Measurements from ENCODE around the gene SEC23A.
"Not testable (repeated sequence)": the region's sequence is repeated elsewhere in the genome, so short reads cannot be mapped to it uniquely, and the experiment has no call there.

SEC23A gene

DNA sequence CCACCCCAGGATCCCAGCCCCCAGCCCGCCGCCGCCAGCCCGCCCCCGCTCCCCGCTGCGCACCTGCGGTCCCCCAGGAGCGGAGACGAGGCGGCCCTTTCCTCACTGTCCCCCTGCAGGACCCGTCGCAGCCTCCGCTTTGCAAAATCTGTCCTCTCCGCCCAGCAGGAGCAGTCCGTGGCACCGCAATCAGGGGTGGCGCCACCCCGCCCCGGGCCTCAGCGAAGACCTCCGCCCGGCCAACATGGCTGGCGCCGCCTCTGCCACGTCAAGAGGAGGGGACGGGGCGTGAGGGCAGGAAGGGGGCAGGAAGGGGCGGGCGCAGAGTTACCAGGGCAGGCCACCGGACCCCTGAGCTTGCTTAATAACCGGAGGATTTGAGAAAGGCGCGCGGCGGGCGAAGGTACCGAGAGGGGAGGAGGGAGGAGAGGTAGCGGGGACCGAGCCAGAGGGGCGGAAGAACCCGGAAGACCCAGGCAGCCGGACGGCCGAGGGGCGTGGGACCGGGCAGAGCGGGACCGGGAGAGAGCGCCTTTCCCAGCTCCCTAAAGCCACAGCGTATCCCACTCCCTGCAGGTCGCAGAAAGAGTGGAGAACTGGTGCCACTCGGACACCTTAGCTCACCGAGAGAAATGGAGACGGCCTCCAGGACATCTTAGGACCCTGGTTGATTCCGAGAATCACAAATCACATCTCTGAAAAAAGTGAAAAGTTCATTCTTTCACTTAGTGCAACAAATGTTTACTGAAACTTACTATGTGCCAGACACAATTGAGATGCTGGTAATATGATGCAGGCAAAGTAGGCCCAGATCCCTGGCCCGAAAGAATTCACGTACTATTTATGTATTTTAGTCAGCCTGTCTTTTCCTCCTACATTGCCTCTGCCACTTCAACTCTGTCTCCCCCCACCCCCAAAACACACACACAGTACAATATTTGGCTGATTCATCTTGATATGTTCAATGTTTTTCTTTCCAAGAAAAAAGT, at the start of gene SEC23A:
Gene SEC23A, minus strand, starts transcription at position 267 of the 989 bp plus-strand sequence. CDS start 7,117 bp downstream, outside the sequence.
- Mint-ChIP-seq H3K27ac (peak within 1 kb of the TSS; percentile 97), H3K36me3 (peaks cover 3% of the 10 kb centered on the region), H3K9me3 (no peaks in the 10 kb centered on the region), H3K4me1 (peaks cover 47% of the 10 kb centered on the region), H3K27me3 (no peaks in the 10 kb centered on the region), H3K4me3 (peak within 1 kb of the TSS; percentile 93)

DNA sequence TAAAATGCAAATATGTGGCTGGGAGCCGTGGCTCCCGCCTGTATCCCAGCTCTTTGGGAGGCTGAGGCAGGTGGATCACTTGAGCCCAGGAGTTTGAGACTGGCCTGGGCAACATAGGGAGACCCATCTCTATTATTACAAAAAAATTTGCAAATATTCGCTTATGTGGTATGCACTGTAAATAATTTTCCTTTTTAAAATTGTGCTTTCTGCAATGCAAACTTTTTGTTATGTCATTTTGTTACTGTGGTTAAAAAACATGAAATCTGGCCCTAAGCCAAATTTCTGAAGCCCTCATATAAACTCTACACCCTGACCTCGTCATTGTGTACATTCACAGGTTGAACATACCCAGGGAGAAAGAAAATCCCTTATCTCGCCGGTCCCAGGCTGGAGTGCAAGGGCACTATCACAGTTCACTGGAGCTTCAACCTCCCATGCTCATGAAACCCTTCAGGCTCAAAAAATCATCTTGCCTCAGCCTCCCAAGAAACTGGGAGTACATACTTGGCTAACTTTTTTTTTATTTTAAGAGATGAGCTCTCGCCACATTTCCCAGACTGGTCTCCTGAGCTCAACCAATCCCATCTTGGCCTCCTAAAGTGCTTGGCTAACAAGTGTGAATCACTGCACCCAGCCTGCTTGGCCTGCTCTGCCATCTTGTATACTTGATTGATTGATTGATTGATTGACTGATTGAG, 42.4 kb upstream of the SEC23A start:
- H3K9me3 Mint-ChIP-seq = no peaks in the 10 kb centered on the region

DNA sequence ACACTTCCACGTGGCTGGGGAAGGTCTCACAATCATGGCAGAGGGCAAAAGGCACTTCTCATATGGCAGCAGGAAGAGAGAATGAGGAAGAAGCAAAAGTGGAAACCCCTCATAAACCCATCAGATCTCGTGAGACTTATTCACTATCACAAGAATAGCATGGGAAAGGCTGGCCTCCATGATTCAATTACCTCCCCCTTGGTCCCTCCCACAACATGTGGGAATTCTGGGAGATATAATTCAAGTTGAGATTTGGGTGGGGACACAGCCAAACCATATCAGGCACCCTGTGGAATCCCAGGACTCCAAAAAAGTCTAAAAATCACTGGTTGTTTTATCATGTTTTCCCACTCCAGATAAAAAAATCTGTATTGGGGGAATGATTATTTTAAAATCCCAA, 40.2 kb upstream of the SEC23A start:
- H3K27ac Mint-ChIP-seq, H3K9me3 Mint-ChIP-seq, H3K4me3 Mint-ChIP-seq, H3K4me1 Mint-ChIP-seq, H3K27me3 Mint-ChIP-seq: not testable (repeated sequence)
- peaks cover 20% of the 10 kb centered on the region for H3K36me3 Mint-ChIP-seq

More for the DNA sequence above, 42.4 kb upstream of the SEC23A start:
- Mint-ChIP-seq H3K27ac (no peak overlapping the region), H3K4me3 (no peak overlapping the region), H3K27me3 (no peaks in the 10 kb centered on the region), H3K4me1 (no peaks in the 10 kb centered on the region), H3K36me3 (peaks cover 28% of the 10 kb centered on the region)

DNA sequence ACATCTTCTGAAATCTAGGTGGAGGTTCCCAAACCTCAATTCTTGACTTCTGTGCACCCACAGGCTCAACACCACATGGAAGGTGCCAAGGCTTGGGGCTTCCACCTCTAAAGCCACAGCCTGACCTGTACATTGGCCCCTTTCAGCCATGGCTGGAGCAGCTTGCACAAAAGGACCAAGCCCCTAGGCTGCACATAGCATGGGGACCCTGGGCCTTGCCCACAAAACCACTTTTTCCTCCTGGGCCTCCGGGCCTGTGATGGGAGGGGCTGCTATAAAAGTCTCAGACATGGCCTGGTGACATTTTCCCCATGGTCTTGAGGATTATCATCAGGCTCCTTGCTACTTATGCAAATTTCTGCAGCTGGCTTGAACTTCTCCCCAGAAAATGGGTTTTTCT, 38.6 kb upstream of the SEC23A start:
- not testable (repeated sequence) for H3K9me3 Mint-ChIP-seq, H3K27me3 Mint-ChIP-seq, H3K4me1 Mint-ChIP-seq, H3K27ac Mint-ChIP-seq, H3K4me3 Mint-ChIP-seq
- peaks cover 10% of the 10 kb centered on the region for H3K36me3 Mint-ChIP-seq

DNA sequence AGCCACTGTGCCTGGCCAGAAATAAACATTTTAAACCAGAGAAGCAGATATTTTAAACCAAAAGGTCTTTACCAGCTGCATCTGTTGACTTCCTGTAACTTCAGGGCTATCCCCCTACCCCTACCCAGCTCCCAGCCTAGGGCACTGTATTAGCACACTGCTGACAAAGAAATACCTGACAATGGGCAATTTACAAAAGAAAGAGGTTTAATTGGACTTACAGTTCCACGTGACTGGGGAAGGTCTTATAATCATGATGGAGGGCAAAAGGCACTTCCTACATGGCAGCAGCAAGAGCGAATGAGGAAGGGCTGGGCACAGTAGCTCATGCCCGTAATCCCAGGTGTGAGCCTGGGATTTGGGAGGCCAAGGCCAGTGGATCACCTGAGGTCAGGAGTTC, 37.1 kb upstream of the SEC23A start:
- H3K9me3 Mint-ChIP-seq = no peaks in the 10 kb centered on the region
- H3K4me3 Mint-ChIP-seq = no peak overlapping the region
- peaks cover 10% of the 10 kb centered on the region for H3K36me3 Mint-ChIP-seq
- no peaks in the 10 kb centered on the region for H3K27me3 Mint-ChIP-seq
- no peaks in the 10 kb centered on the region for H3K4me1 Mint-ChIP-seq
- no peak overlapping the region for H3K27ac Mint-ChIP-seq

DNA sequence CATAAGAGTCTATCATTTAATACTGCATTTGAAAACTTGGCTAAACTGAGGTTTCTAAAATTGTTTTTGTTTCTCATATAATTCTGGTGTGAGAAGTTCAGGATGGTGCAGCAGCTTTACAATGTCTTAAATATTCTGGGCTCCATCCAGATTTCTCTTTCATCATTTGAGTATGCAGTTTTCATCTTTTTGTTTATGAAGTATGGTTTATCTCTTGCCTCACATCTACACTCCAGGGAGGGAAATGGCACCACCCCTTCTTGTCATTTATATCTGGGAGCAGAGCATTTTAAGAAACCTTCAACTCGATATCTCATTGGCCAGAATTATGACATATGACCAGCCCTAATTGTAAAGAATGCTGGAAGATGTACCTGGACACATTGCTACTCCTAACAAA, 35.4 kb upstream of the SEC23A start:
- Mint-ChIP-seq H3K4me1 (no peaks in the 10 kb centered on the region), H3K36me3 (peaks cover 11% of the 10 kb centered on the region), H3K4me3 (no peak overlapping the region), H3K27ac (peak overlapping the region; percentile 67), H3K9me3 (no peaks in the 10 kb centered on the region), H3K27me3 (no peaks in the 10 kb centered on the region)

DNA sequence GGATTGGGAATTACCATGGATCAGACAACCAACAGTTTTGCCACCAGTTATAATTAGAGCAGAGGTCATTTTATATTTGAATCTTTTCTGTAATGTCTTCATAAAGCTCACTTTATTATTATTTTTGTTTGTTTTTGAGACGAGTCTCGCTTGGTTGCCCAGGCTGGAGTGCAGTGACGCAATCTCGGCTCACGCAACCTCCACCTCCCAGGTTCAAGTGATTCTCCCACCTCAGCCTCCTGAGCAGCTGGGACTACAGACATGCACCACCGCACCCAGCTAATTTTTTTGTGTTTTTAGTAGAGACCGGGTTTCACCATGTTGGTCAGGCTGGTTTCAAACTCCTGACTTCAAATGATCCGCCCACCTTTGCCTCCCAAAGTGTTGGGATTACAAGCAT, 34.8 kb upstream of the SEC23A start:
- not testable (repeated sequence) for H3K4me1 Mint-ChIP-seq, H3K27me3 Mint-ChIP-seq, H3K36me3 Mint-ChIP-seq, H3K9me3 Mint-ChIP-seq, H3K27ac Mint-ChIP-seq, H3K4me3 Mint-ChIP-seq

DNA sequence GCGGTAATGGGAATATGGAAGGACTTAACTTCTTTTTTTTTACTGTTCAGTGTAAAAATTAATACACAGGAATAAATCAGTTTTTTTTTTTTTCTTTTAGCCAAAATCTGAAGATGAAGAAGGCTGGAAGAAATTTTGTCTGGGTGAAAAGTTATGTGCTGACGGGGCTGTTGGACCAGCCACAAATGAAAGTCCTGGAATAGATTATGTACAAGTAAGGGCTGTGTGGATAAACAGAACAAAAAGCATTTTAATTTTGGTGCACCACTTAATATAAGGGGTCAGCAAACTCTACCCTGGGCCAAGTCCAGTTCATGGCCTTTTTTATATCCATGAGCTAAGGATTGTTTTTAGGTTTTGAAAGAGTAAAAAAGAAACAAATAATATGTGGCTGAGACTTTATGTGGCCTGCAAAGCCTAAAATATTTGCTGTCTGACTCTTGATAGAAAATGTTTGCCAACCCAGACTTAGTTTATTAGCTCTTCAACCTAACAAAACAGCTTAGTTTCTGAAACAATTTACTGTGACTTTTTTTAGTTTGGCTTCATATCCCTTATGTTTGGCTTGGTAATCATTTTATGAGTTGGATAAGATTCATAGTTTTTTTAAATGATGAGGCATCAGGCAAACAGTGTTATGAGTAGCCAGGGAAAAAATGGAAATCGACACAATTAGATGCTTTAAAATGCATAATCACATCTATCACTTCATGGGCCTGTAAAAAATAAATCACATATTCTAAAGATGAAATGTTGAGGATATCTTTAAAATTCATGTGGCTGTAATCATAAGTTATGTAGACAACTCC, 19.5 kb upstream of the SEC23A start:
- Mint-ChIP-seq H3K27me3 (no peaks in the 10 kb centered on the region), H3K27ac (no peak overlapping the region), H3K4me1 (no peaks in the 10 kb centered on the region), H3K4me3 (no peak overlapping the region), H3K36me3 (peaks cover 12% of the 10 kb centered on the region), H3K9me3 (no peaks in the 10 kb centered on the region)

DNA sequence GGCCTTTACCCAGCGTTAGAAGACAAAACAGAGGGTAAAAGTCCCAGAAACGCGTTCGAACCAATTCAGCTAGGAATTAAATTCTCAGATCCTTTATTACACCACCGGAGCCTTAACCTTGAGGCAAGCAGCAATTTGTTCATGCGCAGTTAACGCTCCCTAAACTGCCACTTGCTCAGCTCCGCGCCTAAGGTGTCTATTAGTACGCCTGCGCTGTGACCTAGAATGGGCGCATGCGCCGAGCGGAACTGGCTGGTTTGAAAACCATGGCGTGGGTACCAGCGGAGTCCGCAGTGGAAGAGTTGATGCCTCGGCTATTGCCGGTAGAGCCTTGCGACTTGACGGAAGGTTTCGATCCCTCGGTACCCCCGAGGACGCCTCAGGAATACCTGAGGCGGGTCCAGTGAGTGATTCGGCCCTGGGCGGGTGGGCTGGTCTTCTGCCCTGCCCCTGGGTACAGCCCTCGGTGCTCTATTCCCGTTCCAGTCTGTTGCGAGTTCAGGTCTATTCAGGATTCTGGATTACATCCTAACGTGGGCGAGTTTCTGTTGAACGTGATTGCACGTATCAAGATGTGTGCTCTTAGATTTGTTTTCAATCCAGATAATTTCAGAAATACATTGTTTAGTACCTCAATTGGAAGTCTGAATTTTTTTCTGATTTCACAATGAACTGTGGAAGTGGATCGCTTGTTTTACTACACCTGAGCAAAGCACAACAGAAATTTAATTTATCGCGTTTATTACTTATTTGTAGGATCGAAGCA, 11.2 kb upstream of the SEC23A start, which contains the start of gene GEMIN2:
Gene GEMIN2, plus strand, starts transcription at position 251 of the 766 bp plus-strand sequence. Its CDS starts 16 bp downstream, at position 267.
- H3K36me3 Mint-ChIP-seq = no peaks in the 10 kb centered on the region
- no peaks in the 10 kb centered on the region for H3K27me3 Mint-ChIP-seq
- H3K4me3 Mint-ChIP-seq = peak within 1 kb of the TSS; percentile 94
- H3K4me1 Mint-ChIP-seq = peaks cover 20% of the 10 kb centered on the region
- no peaks in the 10 kb centered on the region for H3K9me3 Mint-ChIP-seq
- H3K27ac Mint-ChIP-seq = peak within 1 kb of the TSS; percentile 93

DNA sequence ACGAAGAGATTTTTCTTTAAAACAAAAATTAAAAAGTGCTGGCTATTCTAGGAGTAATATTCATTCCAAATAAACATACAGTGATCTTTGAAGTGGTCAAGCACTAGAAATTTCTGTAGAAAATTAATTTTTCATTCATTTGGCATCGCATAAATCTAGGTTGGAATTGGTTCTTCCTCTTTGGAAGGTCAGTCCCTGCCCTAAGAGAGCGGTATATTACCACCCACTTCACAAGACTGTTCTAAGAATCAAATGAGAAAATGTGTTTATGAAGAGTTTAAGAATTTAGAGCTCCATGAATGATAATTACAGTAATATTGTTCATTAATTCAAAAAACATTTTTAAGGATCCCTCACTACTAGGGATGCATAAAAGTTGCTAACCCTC, 10.6 kb upstream of the SEC23A start:
- no peaks in the 10 kb centered on the region for H3K9me3 Mint-ChIP-seq
- H3K4me3 Mint-ChIP-seq = peak overlapping the region; percentile 94

DNA sequence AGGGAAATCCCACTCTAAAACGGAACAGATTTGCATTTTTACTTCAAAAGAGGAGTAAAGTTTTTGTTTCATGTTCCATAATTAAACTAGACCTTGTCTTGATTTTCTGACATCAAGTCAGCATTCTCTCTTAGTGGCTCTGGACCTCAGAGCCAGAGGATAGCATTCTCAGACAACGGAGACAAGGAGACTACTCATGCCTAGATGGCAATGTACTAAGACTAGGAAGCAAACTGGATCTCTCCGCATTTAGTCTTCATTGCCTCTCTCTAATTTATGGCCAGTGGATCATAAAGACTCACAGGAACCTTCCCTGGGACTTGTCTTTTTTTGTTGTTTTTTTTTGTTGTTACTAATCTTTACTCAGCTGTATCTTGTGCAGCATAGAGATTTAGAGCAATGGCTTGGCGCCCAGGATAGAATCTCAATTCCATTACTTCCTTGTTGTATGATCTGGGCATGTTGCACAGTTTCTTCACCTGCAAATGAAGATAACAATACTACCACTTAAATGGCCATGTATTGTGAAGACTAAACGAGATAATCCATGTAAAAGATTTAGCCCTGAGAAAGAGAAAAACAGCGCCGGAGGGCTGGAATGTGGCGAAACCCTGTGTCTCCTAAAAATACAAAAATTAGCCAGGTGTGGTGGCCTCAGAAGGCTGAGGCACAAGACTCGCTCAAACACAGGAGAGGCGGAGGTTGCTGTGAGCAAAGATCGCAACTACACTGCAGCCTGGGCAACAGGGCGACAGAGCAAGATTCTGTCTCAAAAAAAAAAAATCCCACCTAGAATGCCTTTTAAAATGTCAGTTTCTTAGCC, 7.1 kb upstream of the SEC23A start:
- no peak overlapping the region for H3K27ac Mint-ChIP-seq
- peaks cover 21% of the 10 kb centered on the region for H3K4me1 Mint-ChIP-seq
- H3K27me3 Mint-ChIP-seq = no peaks in the 10 kb centered on the region
- H3K4me3 Mint-ChIP-seq = no peak overlapping the region
- no peaks in the 10 kb centered on the region for H3K36me3 Mint-ChIP-seq
- H3K9me3 Mint-ChIP-seq = no peaks in the 10 kb centered on the region

More for the DNA sequence above, 10.6 kb upstream of the SEC23A start:
- H3K27me3 Mint-ChIP-seq = no peaks in the 10 kb centered on the region
- no peaks in the 10 kb centered on the region for H3K36me3 Mint-ChIP-seq
- H3K27ac Mint-ChIP-seq = peak overlapping the region; percentile 93
- H3K4me1 Mint-ChIP-seq = peaks cover 20% of the 10 kb centered on the region

DNA sequence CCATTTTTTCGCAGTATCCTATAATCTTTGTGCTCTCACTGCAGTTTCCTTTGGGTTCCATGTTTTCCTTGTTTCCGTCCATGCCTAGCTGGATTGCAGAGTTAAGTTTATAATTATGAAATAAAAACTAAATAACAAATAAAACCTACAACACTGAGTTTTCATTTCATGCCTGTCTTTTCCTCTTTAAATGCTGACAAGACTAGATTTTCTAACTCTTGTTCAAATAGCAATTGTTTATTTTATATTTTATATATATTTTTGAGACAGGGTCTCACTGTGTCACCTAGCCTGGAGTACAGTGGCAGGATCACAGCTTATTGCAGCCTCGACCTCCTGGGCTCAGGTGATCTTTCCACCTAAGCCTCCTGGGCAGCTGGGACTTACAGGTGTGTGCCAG, 5.8 kb upstream of the SEC23A start:
- no peaks in the 10 kb centered on the region for H3K27me3 Mint-ChIP-seq
- peaks cover 21% of the 10 kb centered on the region for H3K4me1 Mint-ChIP-seq
- H3K4me3 Mint-ChIP-seq = no peak overlapping the region
- H3K36me3 Mint-ChIP-seq = no peaks in the 10 kb centered on the region
- H3K9me3 Mint-ChIP-seq = no peaks in the 10 kb centered on the region
- H3K27ac Mint-ChIP-seq = no peak overlapping the region

DNA sequence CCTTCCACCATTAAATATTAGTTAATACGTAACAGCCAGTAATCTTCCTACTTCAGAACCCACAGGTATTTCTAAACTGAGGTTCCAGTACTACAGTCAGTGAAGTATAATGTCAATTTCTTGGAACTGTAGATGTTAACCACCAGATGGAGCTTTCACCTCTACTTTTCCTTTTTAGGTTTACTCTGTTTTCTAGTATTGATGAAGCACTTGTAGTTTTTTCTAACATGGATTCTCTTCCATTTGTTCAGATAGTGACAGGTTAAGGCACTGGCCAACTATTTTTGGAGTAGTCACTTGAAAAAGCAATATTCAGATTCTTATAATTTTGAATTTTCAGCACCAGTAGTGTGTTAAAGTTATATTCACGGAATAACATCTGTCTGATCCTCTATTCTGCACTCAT, 4.6 kb upstream of the SEC23A start:
- no peak overlapping the region for H3K27ac Mint-ChIP-seq
- no peaks in the 10 kb centered on the region for H3K9me3 Mint-ChIP-seq
- H3K4me3 Mint-ChIP-seq = no peak overlapping the region
- H3K36me3 Mint-ChIP-seq = no peaks in the 10 kb centered on the region
- no peaks in the 10 kb centered on the region for H3K27me3 Mint-ChIP-seq
- peaks cover 21% of the 10 kb centered on the region for H3K4me1 Mint-ChIP-seq

DNA sequence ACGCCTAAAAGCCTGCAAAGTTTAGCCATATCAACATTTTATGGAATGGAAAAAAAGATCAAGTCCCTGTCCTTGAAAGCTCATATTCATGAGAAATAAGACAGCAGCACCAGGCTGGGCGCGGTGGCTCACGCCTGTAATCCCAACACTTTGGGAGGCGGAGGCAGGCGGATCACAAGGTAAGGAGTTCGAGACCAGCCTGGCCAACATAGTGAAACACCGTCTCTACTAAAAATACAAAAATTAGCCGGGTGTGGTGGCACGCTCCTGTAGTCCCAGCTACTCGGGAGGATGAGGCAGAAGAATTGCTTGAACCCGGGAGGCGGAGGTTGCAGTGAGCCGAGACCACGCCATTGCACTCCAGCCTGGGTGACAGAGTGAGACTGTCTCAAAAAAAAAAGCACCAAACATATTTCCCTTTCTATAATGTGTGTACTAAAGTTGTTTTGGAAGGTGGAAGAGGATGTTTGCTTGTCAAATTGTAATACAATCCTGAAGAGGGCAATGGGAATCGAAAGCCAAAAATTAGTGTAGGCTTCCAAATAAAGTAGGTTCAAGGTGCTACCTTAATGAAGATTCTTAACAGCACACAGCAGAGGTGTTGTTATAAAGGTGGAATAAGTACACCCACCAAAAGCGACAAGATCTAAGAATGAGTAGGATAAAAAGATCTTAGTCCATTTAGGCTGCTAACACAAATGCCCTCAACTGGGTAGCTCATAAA, 1.2 kb upstream of the SEC23A start:
- H3K4me3 Mint-ChIP-seq = peak overlapping the region; percentile 93
- H3K36me3 Mint-ChIP-seq, H3K27me3 Mint-ChIP-seq: not testable (repeated sequence)

More for the DNA sequence above, 1.2 kb upstream of the SEC23A start:
- not testable (repeated sequence) for H3K9me3 Mint-ChIP-seq
- peaks cover 45% of the 10 kb centered on the region for H3K4me1 Mint-ChIP-seq
- H3K27ac Mint-ChIP-seq = peak overlapping the region; percentile 97
